Upper lobe of right lung (tissue), 1 donor: Measurements from ENCODE around the gene THUMPD2. TPM values are rescaled to one million over a fixed set of nuclear protein-coding genes. Genes with fewer than 3 reads are reported as not detected.

Source experiments
- ATAC-seq: fragments of 200-7000 bp; cut with Tn5 transposase; one replicate; pipeline ENCODE4 v1.9.1; 2020; ENCODE audit warnings: mild to moderate bottlenecking, moderate library complexity
- DNase-seq: peaks from one replicate; pipeline ENCODE4 v3.0.0-alpha.2; 2020
- H3K27ac ChIP-seq: fragments of 200-600 bp; one replicate; pipeline ENCODE4 v1.8.0; 2022
- H3K27me3 ChIP-seq: fragments of 200-600 bp; one replicate; pipeline ENCODE4 v1.8.0; 2022; ENCODE audit warnings: mild to moderate bottlenecking
- H3K36me3 ChIP-seq: fragments of 200-600 bp; one replicate; pipeline ENCODE4 v1.8.0; 2022
- H3K4me1 ChIP-seq: fragments of 200-600 bp; one replicate; pipeline ENCODE4 v1.8.0; 2022
- H3K4me3 ChIP-seq: fragments of 200-600 bp; one replicate; pipeline ENCODE4 v1.8.0; 2022; ENCODE audit warnings: mild to moderate bottlenecking
- H3K9me3 ChIP-seq: fragments of 200-600 bp; one replicate; pipeline ENCODE4 v1.8.0; 2022
- intact Hi-C: fragments of 100-400 bp; cut with DNase I; formaldehyde crosslinking; loops from one replicate; pipeline ENCODE4 v1.11.0; 2022
- total RNA-seq: library from RNA; stranded (reverse); fragmentation: NEBNext Ultra II Directional; extraction: Animal tissue kit (Norgen Biotek cat#: 25700); gene quantifications from one replicate; pipeline ENCODE4 v1.2.1, GENCODE V29; 2021
- TF ChIP-seq, protein P1 (sequence below): fragments of 200-600 bp; IDR thresholded peaks from one replicate; pipeline ENCODE4 v1.8.0; 2022; ENCODE audit warnings: antibody characterized with exemption
- donor health status: DM: no; HTN: yes; CAD: no; lungs with severe emphysema.

The THUMPD2 gene
- total RNA-seq, 1 donor from 2014 or later, result 10.7 TPM

DNA sequence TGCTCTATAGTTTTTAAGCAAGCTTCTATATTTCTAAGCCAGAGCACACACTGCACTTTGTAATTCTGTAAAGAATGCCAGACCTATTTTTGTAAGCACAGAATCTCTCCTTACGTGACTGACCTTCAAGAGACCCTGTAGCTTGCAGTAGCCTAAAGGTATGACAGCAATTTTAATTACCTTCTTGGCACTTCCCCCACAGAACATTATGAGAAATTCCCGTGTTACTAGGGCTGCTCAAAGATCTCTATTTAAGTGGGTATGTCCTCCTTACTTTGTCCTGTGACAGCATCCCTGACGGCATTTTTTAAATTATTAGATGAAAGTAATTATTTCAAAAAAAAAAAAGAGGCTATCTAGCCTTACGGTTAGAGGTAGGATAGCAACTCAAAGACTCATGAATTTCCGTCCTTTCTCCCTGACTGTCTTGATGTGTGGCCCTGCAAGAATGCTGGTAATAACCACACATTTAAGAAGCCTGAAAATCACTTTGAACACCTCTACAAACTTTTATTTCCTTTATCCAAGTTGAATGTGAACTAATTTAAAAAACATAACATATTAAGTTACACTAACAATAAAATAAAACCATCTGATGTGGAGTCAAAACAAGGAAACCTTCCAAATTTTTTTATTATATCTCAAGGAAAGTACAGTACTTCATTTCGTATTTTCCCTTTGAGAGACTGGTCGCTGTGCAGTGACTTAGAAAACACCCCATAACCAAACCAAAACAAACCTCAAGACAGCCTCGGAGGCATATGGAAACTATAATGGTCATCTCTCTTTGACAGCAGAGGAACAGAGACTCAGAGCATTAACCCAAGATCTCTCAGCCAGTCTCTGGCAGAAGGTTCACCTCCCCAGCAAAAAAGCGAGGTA is 54.9 kb downstream of the THUMPD2 start:
- no peak for DNase-seq
- no peaks in the 10 kb centered on the region for H3K27me3 ChIP-seq
- H3K27ac ChIP-seq, result no peak overlapping the region
- no peaks in the 10 kb centered on the region for H3K9me3 ChIP-seq
- no peak overlapping the region for H3K4me3 ChIP-seq
- TF ChIP-seq, protein P1, sequence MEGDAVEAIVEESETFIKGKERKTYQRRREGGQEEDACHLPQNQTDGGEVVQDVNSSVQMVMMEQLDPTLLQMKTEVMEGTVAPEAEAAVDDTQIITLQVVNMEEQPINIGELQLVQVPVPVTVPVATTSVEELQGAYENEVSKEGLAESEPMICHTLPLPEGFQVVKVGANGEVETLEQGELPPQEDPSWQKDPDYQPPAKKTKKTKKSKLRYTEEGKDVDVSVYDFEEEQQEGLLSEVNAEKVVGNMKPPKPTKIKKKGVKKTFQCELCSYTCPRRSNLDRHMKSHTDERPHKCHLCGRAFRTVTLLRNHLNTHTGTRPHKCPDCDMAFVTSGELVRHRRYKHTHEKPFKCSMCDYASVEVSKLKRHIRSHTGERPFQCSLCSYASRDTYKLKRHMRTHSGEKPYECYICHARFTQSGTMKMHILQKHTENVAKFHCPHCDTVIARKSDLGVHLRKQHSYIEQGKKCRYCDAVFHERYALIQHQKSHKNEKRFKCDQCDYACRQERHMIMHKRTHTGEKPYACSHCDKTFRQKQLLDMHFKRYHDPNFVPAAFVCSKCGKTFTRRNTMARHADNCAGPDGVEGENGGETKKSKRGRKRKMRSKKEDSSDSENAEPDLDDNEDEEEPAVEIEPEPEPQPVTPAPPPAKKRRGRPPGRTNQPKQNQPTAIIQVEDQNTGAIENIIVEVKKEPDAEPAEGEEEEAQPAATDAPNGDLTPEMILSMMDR, result no peak
- intact Hi-C loops, result no loop called here
- H3K36me3 ChIP-seq, result no peaks in the 10 kb centered on the region
- no peaks in the 10 kb centered on the region for H3K4me1 ChIP-seq
- no peak for ATAC-seq

DNA sequence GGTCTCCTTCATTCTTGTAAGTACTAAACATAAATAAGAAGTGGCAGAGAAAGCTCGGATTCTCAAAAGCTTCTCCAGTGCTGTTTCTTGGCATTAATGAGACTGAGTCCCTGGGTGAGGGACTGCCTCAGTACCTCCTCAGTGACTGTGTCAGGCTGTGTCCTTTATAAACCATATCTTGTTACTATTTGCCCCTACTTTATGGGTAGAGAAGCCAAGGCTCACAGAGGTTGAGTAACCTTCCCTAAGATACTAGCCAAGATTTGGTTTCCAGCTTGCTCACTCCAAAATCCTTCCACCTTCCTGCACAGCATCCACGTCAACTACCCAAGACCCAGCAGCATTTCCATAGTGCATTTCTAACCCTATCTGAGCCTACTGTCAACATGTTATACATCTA is 55.6 kb downstream of the THUMPD2 start:
- H3K27me3 ChIP-seq, result no peaks in the 10 kb centered on the region
- no peaks in the 10 kb centered on the region for H3K4me1 ChIP-seq
- DNase-seq (no peak), ATAC-seq (no peak)
- H3K27ac ChIP-seq, result no peak overlapping the region
- intact Hi-C loops, result no loop called here
- TF ChIP-seq, protein P1, result no peak
- H3K4me3 ChIP-seq, result no peak overlapping the region
- H3K36me3 ChIP-seq, result no peaks in the 10 kb centered on the region
- H3K9me3 ChIP-seq, result no peaks in the 10 kb centered on the region

DNA sequence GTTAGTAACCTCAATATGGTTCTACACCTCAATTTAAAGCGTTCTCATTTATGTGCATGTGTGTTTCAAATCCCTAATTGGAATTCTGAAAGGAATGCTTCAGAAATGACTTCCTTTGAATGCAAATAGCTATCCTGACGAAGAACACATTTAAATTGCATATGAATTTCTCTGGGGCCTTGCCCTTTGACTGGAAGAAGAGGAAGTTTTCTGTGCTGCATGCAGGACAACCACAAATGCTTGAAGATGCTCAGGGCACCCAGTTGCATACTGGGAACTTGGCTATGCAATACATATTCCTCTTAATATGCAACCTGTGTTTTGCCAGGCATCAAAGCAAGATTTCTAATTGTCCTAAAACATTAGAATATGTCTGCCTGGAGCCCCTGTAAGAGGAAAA is 58.1 kb downstream of the THUMPD2 start:
- DNase-seq, result no peak
- no peaks in the 10 kb centered on the region for H3K4me1 ChIP-seq
- H3K4me3 ChIP-seq, result no peak overlapping the region
- H3K27ac ChIP-seq, result no peak overlapping the region
- TF ChIP-seq, protein P1, result no peak
- no peaks in the 10 kb centered on the region for H3K36me3 ChIP-seq
- intact Hi-C loops, result no loop called here
- no peak for ATAC-seq
- H3K27me3 ChIP-seq, result no peaks in the 10 kb centered on the region
- no peaks in the 10 kb centered on the region for H3K9me3 ChIP-seq

DNA sequence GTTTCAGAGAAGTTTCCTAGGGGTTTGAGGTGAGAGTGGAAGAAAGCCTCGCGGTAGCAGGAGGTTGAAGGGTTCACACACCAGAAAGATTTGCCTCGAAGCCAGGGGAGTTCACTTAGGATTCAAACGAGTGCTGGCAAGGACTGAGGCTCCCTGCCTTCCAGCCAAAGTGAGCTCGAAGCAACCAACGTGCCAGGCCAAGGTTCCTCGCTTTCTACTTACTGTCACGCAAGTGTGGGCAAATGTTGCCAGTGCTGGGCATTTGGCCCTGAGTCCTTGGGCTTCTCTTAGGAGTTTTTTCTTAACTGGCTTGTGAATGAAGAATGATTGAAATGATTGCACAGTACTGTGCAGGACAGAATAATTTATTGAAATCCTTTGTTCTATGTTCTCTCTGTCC is 59.7 kb downstream of the THUMPD2 start:
- DNase-seq, result no peak
- H3K9me3 ChIP-seq, result no peaks in the 10 kb centered on the region

DNA sequence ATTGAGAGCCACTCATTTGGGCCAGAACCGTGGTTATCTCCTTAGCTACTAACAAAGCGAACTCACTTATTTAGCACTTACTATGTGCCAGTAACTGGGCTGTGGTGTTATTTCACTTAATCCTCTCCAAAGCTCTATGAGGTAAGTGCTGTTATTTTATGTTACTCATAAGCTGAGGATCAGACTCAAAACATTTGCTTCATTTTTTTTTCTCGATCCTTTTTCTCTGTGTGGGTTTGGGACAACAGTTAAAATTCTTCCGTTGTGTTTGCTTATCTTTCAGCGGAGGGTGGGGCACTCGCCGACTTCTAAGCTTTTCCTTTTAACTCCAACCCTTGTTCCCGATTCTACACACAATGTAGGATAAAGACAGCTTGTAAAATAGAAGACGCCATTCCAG is 60.6 kb downstream of the THUMPD2 start:
- TF ChIP-seq, protein P1, result no peak
- ATAC-seq (no peak), DNase-seq (no peak)
- no peak overlapping the region for H3K4me3 ChIP-seq
- no peaks in the 10 kb centered on the region for H3K27me3 ChIP-seq
- no peaks in the 10 kb centered on the region for H3K9me3 ChIP-seq
- no peaks in the 10 kb centered on the region for H3K4me1 ChIP-seq
- intact Hi-C loops, result no loop called here
- H3K36me3 ChIP-seq, result no peaks in the 10 kb centered on the region
- H3K27ac ChIP-seq, result no peak overlapping the region

More for the DNA sequence above, 59.7 kb downstream of the THUMPD2 start:
- TF ChIP-seq, protein P1, result no peak
- ATAC-seq, result no peak
- no peak overlapping the region for H3K4me3 ChIP-seq
- H3K27me3 ChIP-seq, result no peaks in the 10 kb centered on the region
- no peak overlapping the region for H3K27ac ChIP-seq
- no peaks in the 10 kb centered on the region for H3K36me3 ChIP-seq
- no peaks in the 10 kb centered on the region for H3K4me1 ChIP-seq
- intact Hi-C loops, result no loop called here
